AG20443 (cell line): ENCODE data around the gene LMCD1.

Experiments used
- DNase-seq: peaks from one replicate; pipeline ENCODE4 v3.0.0; 2012; ENCODE audit warnings: low spot score, mixed read lengths

Gene LMCD1

DNA sequence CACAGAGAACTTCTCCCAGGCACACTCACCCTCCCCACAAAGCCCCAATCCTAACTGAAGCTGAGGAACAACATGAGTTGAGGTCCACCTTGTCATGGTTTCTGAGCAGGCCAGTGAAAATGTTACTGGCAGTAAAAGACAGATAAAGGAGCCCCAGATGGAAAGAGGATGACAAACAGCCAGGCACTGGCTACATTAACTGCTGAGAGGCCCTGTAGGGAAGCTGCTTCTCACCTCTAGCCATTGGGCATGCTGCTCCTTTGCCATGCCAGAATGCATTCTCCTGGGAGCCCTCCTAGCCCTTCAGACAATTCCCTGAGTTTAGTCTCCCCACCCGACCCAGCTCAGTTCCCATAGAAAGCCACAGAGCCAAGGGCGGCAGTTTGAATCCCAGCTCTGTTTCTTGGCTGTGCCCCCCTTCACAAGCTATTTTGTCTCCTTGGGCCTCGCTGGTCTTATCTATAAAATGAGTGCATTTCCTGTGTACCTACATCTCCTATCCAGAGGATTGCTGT is 60.5 kb downstream of the LMCD1 start:
- DNase-seq, result no peak

DNA sequence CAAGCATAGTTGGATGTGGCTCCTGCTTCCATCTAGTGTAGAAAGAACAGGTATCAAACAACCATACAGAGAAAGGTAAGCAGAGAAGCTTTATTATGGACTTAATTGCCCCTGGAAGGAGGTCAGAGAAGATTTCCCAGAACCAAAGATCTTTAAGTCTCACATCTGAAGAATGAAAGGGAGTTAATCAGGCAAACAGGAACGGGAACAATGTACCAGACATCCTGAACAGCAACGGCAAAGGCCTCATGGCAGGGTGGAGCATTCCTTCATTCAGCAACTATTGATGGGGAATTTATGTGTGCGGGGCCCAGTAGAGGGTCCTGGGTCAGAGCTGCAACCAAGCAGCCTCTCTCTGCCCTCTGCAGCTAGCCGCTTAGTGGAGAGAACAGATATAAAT is 61.5 kb downstream of the LMCD1 start:
- DNase-seq, result no peak

DNA sequence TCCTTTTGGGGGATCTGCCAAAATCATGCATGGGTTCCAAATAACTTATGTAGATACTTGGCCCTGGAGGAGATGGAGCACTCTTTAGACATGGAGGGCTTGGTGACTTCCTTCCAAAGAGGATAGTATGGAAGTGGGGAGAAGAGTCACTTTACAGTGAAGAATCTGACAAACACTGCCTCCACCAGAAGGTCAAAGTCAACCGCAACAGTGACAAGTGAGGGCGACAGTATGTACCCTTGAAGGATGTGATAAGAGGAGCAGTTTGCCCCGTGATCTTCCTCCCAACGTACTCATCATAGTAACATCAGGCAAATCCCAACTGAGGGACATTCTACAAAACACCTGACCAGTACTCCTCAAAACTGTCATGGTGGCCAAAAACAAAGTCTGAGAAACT is 62.0 kb downstream of the LMCD1 start:
- DNase-seq, result no peak

GRCh38 chr3:8565376-8565775 is 63.8 kb downstream of the LMCD1 start:
- no peak for DNase-seq

DNA sequence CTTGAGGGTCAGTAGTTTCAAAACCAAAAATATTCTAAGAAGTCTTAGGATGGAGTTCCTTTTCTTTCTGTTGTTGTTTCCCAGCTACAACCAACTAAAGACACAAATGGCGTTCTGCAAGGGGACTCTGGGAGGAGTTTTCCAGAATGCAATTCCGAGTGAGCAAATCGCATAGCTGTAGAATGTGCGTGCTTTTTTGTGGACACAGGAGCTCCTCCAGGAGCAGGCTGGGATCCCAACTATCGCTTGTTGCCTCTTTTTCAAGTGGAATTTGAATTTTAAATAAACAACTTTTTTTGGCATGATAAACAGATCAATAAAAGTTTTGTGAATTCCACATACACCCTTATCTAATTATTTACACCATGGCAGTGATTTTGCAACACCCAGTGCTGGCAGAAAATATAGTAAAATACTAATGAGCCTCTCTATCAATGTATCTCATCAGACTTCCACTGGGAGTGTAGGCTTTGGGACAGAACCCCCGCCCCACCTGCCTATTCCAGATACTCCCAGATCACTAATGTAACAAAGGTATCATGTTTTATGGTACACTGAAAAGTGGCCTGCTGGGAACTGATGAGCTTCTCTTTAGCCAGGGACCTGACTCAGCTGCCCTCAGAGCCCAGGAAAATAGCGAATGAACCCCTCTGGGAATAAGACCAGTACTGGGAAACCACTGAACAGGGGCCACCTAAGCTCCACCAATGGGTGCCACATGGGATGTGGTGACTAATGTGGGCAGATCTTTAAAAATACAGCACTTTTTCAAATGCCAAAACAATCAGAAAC is 66.4 kb downstream of the LMCD1 start:
- DNase-seq, result no peak

DNA sequence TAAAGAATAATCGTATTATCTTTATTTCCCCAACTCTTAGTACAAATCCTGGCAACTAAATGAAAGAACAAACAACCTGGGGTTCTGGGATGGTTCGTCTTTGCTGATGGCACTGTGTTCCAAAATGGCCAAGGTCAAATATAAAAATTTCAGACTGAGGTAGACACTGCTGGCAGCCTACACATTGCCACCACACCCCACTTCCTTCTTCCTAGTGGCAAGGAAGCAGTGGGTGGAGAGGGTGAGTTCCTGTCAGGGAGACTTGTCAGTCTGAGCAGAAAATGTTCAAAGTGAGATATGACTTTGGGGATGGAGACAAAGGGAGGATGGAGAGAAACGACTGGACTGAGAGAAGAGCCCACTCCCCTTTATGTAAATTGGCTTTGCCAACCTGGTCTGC is 69.6 kb downstream of the LMCD1 start:
- DNase-seq, result no peak

DNA sequence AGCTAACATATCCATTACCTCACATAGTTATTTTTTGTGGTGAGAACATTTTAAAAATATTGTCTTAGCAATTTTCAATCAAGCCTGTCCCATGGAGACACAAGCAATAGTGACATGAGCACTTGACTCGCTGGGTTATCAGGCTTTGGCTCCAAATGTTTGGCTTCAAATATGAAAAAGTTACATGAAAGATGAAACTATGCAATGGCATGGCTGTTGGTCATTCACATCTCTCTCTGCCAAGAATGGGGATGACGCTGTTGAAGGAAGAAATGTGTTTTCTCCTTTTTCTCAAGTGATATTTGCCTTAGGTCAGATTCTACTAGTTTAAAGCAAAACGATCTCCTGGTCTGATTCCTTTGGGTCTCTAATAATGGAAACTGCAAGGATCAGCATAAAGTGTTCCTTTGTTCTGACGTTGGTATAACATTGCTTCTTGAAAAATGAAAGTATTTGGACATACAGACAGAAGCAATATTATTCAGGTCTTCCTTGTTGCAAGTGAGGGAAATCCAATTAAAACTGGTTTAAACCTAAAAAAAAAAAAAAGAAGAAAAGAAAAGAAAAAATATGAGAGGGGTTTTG is 71.8 kb downstream of the LMCD1 start:
- DNase-seq, result peak; percentile 61

DNA sequence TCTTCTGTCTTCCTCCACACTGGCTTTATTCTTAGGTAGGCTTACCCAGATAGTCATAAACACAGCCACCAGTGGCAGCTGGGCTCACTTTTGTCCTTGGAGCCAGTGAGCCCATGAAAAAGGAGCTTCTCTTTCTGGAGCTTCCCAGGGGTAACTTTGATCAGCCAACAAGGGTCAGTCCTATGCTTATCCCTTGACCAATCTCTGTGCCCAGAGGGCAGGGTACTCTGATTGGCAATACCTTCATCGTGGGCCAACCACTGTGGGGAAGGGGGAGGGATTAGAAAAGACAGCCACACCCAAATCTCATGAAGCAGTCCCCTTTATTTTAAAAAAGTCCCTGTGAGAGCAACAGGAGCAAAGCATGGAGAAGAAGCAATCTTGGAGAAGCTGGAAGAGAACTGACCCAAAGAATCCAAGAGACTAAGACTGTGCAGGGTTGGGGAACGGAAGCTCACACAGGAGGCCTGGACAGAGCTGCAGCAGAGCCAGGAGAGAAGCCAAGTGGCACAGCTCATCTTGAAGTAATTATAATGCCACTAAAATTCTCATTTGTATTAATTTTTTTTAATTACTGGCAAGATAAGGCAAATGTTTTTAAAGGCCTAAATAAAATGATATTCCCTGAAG is 72.5 kb downstream of the LMCD1 start:
- DNase-seq, result no peak

DNA sequence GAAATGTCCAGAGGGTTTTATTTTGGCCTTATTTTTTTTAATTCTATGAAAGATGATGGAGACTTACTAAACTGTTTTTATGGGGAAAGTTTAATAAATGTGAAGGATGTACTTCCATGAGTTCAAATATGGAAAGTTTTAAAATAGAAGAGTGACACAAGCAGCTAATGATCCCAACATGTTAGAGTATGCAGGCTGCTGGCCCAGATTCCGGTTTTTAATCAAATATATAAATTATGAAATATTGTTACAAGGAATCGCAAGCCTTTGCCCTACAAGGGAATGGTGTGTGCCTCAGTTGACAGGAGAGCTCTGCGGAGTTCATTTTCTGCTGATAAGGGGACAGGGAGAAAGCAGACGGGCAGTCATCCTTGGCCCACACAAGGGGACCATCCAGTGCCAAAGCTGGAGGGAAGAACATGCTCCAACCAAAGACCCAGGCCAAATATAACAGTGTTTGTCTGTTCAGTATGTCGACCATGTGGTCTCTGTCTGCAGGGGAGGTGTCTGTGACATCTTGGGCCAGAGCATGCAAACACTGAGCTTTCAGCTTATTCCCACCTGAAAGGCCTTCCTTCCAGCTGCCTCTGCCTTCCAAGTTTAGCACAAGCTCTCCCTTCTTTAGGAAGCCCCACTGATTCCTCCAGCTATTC is 73.2 kb downstream of the LMCD1 start:
- no peak for DNase-seq

DNA sequence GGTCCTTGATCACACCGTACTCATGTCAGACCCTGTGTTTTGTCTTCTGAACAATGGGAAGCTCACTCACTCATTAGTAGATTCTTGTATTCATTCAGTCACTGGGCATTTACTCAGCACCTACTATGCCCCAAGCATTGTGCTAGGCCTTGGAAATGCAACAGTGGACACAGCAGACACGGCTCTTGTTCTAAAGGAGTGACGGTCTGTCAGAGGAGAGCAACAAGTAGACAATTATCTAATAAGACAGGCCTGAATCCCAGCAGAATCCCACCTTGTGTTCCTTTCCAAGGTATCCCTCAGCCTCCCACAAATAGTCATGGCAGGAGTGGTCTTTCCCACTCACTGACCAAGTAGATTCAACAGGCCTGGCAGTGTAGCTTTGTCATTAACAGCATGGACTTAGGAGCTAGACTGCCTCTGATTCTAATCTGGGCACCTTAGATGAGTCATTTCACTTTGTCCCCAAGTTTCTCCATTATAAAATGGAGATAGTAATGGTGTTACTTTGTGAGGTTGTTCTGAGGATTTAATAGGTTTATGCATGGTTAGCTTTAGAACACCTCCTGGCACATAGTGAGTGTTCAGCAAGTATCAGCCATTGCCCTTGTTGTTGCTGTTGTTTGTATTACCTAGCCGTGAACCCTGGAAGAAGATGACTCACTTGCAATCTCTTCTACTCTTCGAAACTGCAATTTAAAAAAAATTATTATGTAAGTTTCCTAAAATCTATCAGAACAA is 73.9 kb downstream of the LMCD1 start:
- no peak for DNase-seq

DNA sequence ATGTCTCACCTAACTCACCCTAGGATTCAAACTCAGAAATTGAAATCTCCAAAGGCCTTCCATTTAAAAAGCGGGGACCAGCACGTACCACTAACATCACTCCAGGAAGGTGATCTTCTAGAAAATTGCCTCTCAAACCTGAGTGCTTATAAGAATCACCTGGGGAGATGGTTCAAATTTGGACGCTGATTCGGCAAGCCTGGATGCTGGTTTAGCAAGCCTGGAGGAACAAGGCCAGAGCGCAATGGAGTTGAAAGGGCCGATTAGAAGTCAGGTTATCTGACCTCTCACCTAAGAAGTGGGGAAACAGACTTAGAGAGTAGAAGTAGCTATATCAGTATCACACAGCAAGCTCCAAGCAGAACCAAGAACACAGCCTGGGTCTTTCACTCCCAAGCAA is 74.8 kb downstream of the LMCD1 start:
- no peak for DNase-seq

DNA sequence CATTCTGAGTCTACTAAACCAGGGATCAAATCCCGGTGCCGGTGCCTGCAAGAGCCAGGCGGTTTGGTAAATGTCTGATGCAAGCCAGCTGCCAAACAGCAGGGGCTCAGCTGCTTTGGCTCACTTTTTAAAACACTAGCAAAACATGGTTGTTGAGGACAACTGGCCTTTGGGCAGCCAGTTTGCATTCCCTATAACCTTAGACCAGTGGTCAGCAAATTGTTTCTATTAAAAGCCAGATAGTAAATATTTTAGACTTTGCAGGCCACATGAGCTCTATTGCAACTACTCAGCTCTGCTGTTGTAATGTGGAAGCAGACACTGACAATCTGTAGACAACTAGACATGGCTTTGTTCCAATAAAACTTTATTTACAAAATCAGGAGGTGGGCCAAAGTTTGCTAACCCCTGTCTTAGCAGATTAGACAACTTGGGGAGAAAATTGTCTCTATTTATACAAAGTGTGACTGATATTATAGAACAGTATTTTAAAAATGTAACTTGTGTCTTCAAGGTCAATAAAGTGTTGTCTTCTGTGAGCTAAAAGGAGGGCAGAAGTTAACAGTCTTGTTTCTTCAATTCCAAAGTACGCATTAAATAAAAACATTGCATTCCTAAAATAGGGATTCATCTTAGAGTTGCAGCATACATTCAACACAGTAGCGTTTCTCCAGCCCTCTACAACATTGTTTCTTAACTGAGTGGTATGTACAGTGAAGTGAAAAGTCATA is 75.4 kb downstream of the LMCD1 start:
- no peak for DNase-seq

DNA sequence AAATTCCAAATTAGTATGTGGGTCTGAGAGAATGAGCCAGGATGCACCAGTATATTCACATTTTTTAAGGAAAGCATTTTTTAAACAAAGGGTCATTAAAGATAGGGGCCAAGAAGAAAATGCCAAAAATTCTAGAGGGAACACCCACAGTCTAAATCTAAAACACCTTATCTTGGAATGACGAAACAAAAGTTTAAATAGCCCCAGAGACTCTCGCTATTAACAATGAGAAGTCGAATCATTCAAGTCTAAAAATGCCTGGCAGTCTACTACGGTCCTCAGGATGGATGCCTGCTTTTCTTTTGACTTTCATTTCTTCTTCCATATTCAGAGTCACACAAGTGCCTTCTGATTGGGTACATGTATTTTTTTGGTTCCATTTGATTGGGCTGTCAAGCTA is 76.7 kb downstream of the LMCD1 start:
- no peak for DNase-seq

GRCh38 chr3:8579096-8579495 is 77.5 kb downstream of the LMCD1 start:
- DNase-seq, result no peak

DNA sequence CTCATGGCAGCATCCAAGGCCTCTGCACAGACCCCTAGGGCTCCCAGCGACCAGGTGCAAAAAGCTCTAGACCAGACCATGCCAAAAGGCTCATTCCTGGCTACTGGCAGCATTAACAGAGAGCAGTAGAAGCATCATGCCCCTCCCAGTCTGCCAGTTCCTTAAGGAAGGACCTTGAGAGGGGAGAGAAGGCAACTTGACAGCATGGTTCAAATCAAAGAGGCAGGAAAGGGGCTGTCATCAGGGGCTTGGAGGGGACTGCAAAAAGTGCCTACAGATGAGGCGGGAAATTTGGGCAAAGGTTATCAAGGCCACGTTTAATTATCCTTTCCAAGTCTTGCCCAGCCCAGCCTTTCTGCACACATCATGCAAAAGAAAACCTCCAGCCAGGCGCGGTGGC is 78.3 kb downstream of the LMCD1 start:
- no peak for DNase-seq

- DNase-seq, result peak; percentile 34
These were observed 78.8 kb downstream of the LMCD1 start for GRCh38 chr3:8580434-8580833.

GRCh38 chr3:8581373-8581772 is 79.8 kb downstream of the LMCD1 start:
- DNase-seq, result no peak

DNA sequence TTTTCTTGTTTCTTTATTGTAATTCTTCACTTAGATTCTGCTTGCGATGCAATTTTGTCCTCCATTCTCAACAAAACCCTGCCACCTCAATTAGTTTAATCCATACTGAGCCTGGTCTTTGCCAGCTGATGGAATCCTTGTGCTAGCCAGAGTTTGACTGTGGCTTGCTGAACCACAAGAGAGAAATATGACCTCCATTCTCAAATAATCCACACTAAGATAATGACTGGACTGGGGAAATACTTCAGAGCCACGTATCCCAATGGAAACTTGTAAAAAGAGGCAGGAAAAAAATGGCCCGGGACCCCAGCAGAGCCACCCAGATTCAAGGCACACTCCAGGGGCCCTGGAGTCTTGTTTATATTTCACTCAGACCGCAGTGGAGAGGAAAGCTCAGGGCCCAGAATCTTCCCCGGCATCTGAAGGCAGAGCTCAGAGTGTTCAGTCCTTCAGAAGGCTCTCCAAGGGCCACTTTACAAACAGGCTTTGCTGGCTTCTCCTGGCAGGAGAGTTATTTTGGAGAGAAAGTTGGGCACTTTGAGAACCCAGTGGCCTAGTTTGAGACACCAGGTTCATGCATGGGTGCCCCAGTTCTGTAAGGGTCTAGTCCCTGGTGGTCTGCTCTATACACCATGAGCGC is 80.3 kb downstream of the LMCD1 start:
- DNase-seq, result no peak

DNA sequence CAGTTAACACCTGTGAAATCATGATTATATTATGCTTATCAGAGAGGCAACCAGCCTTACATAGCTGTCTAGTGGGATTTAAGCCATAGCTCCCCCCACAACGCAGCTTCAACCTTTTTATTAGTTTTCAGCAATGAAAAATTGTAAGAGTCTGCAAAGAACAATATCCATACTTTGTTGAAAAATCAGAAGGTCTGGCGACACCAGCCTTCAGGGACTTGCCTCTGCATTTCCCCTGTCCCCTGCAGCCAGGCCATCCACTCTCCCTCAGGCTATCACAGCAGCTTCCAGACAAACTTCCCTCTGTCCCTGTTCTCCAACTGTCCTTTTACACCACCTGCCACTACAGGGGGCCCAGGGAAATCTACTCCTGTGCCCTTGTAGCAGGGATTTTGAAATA is 83.0 kb downstream of the LMCD1 start:
- no peak for DNase-seq

- peak; percentile 59 for DNase-seq
These were observed 88.4 kb downstream of the LMCD1 start for GRCh38 chr3:8589880-8590556.
